ENCODE results near the gene RAD51B.

The RAD51B gene

DNA sequence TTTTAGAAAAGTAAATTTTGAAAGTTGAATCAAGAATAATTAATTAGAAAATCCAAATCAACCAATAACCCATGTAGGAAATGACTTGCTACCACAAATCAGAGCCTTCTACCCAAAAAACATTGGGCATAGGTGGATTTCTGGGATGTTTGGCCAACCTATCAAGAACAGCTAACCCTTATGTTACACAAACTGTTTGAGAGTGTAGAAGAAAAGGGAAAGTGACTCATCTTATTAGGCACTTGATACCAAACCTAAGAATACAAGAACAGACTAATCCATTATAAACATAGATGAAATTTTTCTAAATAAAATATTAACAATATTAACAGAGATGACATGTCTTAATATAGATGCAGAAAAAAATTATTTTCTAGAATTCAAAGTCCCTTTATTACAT, 712.9 kb downstream of the RAD51B start:
- no peak for TF ChIP-seq Cebpa-rat (IDR thresholded peaks at IDR 0.05)
- peaks cover 32 to 69% (median 53%) of the 10 kb centered on the region in 11 experiments for H3K9me3 ChIP-seq (replicated peaks in 1 of 11)
- no peak overlapping the region for H3K4me2 ChIP-seq
- H3K4me1 ChIP-seq: peaks cover 0 to 18% (median 0%) of the 10 kb centered on the region in 10 experiments; a peak in 8 of 20 replicates
- no peaks in the 10 kb centered on the region for H3K27me3 ChIP-seq
- H3K27ac ChIP-seq: no peak overlapping the region
- no peak overlapping the region for H3K4me3 ChIP-seq
- no peaks in the 10 kb centered on the region for H4K20me1 ChIP-seq
- peaks cover 0 to 15% (median 5%) of the 10 kb centered on the region in 11 experiments; a peak in 6 of 22 replicates for H3K36me3 ChIP-seq
- H3K9ac ChIP-seq: no peak overlapping the region

DNA sequence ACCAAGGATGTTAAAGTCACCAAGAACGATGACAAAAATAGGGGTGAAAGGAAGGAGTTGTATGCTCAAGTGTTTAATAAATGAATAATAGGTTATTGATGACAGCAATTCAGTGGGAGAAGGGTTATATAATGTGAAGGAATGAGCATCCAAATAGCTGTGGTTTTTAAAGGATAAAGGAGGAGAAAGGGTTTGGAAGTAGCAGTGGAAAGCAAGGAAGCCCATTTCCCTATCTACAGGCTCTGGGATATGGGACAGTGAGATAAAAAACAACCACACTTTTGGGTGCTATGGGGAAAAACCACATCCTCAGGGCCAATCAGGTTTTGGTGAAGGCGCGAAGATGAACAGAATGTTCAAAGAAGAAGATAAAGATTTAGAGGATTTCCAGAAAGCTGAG, 714.7 kb downstream of the RAD51B start:
- peaks cover 27 to 56% (median 44%) of the 10 kb centered on the region in 11 experiments for H3K9me3 ChIP-seq (replicated peaks in 1 of 11)
- H3K4me2 ChIP-seq: no peak overlapping the region
- no peak overlapping the region for H3K27ac ChIP-seq
- no peaks in the 10 kb centered on the region for H3K27me3 ChIP-seq
- no peak for TF ChIP-seq Cebpa-rat (IDR thresholded peaks at IDR 0.05)
- peaks cover 0 to 8% (median 0%) of the 10 kb centered on the region in 10 experiments; a peak in 1 of 20 replicates for H3K4me1 ChIP-seq
- peaks cover 0 to 10% (median 5%) of the 10 kb centered on the region in 11 experiments; a peak in 6 of 22 replicates for H3K36me3 ChIP-seq
- H3K9ac ChIP-seq: no peak overlapping the region
- H4K20me1 ChIP-seq: no peaks in the 10 kb centered on the region
- no peak overlapping the region for H3K4me3 ChIP-seq

DNA sequence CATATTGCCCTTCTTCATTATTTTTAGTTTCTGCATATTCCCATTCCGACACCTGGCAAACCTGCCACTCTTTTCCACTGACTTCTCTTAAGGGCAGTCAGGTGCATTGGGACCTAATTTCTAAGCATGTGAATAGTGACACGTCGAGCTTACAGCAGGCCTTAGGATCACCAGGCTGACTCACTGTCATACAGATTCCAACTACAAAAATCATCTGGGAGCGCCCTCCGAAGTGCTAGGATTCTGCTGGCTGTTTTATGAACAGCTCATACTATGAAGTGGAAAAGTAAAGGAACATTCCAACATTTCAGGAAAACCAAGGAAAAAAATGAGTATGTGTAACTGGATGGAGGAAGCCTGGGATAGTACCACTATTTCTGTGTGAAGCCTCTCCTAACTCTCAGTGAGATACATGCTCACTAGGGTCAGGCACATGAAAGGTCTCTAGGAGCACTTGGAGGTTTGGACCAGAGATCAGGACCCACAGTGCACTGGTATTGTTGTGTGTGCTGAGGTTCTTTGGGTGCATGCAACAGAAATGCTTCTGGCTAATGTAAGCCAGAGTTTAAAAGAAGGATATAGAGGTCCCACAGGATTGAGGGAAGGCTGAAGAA, 715.9 kb downstream of the RAD51B start:
- peaks cover 15 to 44% (median 31%) of the 10 kb centered on the region in 11 experiments for H3K9me3 ChIP-seq (replicated peaks in 1 of 11)
- peaks cover 0 to 6% (median under 1%) of the 10 kb centered on the region in 11 experiments; a peak in 3 of 22 replicates for H3K36me3 ChIP-seq
- no peaks in the 10 kb centered on the region for H4K20me1 ChIP-seq
- H3K4me2 ChIP-seq: no peak overlapping the region
- no peak overlapping the region for H3K4me3 ChIP-seq
- H3K9ac ChIP-seq: no peak overlapping the region
- no peak overlapping the region for H3K27ac ChIP-seq
- H3K4me1 ChIP-seq: peaks cover 0 to 8% (median 0%) of the 10 kb centered on the region in 10 experiments; a peak in 1 of 20 replicates
- H3K27me3 ChIP-seq: no peaks in the 10 kb centered on the region
- no peak for TF ChIP-seq Cebpa-rat (IDR thresholded peaks at IDR 0.05)

DNA sequence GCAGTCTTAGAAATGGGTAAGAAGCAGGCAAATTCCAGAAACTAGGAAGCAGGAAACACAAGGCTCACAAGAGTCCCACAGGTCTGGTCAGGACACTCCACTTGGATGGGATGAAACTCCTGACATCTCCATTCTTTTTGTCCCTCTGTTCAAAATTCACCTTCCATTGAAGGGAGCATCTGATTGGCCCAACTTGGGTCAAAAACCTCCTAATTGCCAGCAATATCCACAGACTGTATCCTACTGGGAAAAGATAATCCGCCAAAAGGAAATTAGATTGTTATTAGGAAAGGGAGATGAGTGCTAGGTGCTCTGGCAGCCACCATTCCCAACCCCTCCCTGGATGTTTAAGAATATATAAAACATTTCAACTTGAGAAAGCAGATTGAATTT, 716.4 kb downstream of the RAD51B start:
- TF ChIP-seq Cebpa-rat (IDR thresholded peaks at IDR 0.05): no peak
- Histone ChIP-seq H3K27me3 (no peaks in the 10 kb centered on the region), H3K4me3 (no peak overlapping the region), H3K4me1 (peaks cover 0 to 8% (median 0%) of the 10 kb centered on the region in 10 experiments; a peak in 1 of 20 replicates), H4K20me1 (no peaks in the 10 kb centered on the region), H3K9me3 (replicated peaks in 1 of 11) (peaks cover 10 to 40% (median 28%) of the 10 kb centered on the region in 11 experiments), H3K4me2 (no peak overlapping the region), H3K9ac (no peak overlapping the region), H3K27ac (no peak overlapping the region), H3K36me3 (peaks cover 0 to 6% (median 0%) of the 10 kb centered on the region in 11 experiments; a peak in 3 of 22 replicates)

GRCh38 chr14:68538639-68539038, 719.1 kb downstream of the RAD51B start:
- H3K4me1 ChIP-seq: peaks cover 0 to 16% (median 0%) of the 10 kb centered on the region in 10 experiments; a peak in 6 of 20 replicates
- TF ChIP-seq Cebpa-rat (IDR thresholded peaks at IDR 0.05): no peak
- no peaks in the 10 kb centered on the region for H3K27me3 ChIP-seq
- no peak overlapping the region for H3K4me2 ChIP-seq
- no peak overlapping the region for H3K27ac ChIP-seq
- no peaks in the 10 kb centered on the region for H3K36me3 ChIP-seq
- H3K9me3 ChIP-seq (replicated peaks in 1 of 11): peaks cover 0 to 33% (median 9%) of the 10 kb centered on the region in 11 experiments; a peak in 12 of 22 replicates
- H4K20me1 ChIP-seq: no peaks in the 10 kb centered on the region
- no peak overlapping the region for H3K4me3 ChIP-seq
- H3K9ac ChIP-seq: no peak overlapping the region

DNA sequence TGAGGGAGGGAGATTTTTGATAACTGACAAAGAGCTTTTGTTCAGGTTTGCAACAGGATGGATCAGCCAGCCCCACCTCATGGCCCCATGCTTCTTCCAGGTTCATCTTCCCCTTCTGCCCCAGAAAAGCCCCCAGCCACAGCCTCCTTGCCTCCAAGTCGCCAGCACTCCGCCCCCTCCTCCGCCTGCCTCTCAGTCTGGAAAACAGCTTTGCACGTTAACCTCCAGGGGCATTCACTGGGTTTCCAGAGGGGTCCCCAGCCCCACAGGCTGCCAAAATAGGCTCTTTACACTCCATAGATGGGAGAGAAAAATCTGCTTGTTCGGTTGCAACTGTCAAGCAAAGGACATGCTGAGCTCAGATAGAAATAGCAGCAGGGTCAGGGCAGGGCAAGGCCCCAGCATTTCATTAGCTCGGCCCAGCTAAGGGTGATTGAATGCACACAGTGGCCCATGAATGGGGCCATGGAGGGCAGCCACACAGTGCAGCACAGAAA, 719.7 kb downstream of the RAD51B start:
- no peak for TF ChIP-seq Cebpa-rat (IDR thresholded peaks at IDR 0.05)

DNA sequence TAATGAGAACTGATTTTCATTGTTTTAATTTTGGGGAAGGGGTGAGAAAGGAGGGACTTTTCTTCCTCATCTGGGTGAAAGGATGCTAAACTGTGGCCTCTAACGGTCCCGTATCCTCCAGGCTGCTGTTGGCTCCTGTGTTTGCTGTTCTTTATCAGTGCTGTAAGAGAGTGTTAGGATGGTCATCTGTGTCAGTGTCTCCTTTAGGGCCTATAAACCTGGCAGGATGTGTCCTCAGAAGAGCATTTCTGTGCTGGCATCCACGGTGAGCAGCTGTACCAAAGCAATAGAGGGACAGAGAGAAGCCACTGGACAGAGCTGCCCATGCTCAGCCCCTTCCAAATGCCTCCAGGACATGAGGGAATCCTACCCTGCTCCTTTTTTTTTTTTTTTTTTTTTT, 720.2 kb downstream of the RAD51B start:
- no peaks in the 10 kb centered on the region for H3K27me3 ChIP-seq
- peaks cover 0 to 34% (median 7%) of the 10 kb centered on the region in 11 experiments; a peak in 13 of 22 replicates for H3K9me3 ChIP-seq (replicated peaks in 1 of 11)
- H3K4me1 ChIP-seq: peaks cover 0 to 28% (median 0%) of the 10 kb centered on the region in 10 experiments; a peak in 7 of 20 replicates
- H3K4me2 ChIP-seq: no peak overlapping the region
- H4K20me1 ChIP-seq: no peaks in the 10 kb centered on the region
- H3K9ac ChIP-seq: no peak overlapping the region
- H3K4me3 ChIP-seq: no peak overlapping the region
- no peaks in the 10 kb centered on the region for H3K36me3 ChIP-seq
- H3K27ac ChIP-seq: no peak overlapping the region
- TF ChIP-seq Cebpa-rat (IDR thresholded peaks at IDR 0.05): no peak

More for the DNA sequence above, 719.7 kb downstream of the RAD51B start:
- Histone ChIP-seq H3K4me3 (no peak overlapping the region), H3K4me2 (no peak overlapping the region), H3K27ac (no peak overlapping the region), H3K9me3 (replicated peaks in 1 of 11) (peaks cover 0 to 34% (median 7%) of the 10 kb centered on the region in 11 experiments; a peak in 13 of 22 replicates), H3K4me1 (peaks cover 0 to 23% (median 0%) of the 10 kb centered on the region in 10 experiments; a peak in 6 of 20 replicates), H3K36me3 (no peaks in the 10 kb centered on the region), H3K27me3 (no peaks in the 10 kb centered on the region), H3K9ac (no peak overlapping the region), H4K20me1 (no peaks in the 10 kb centered on the region)

- Histone ChIP-seq H3K9ac (no peak overlapping the region), H4K20me1 (no peaks in the 10 kb centered on the region), H3K4me3 (no peak overlapping the region), H3K4me2 (no peak overlapping the region), H3K36me3 (no peaks in the 10 kb centered on the region), H3K9me3 (replicated peaks in 1 of 11) (peaks cover 0 to 26% (median 7%) of the 10 kb centered on the region in 11 experiments; a peak in 12 of 22 replicates), H3K4me1 (peaks cover 7 to 43% (median 12%) of the 10 kb centered on the region in 10 experiments; a peak in 17 of 20 replicates), H3K27me3 (no peaks in the 10 kb centered on the region), H3K27ac (no peak overlapping the region)
- no peak for TF ChIP-seq Cebpa-rat (IDR thresholded peaks at IDR 0.05)
Observed at GRCh38 chr14:68541178-68541896, 721.8 kb downstream of the RAD51B start.

GRCh38 chr14:68542346-68542745, 722.8 kb downstream of the RAD51B start:
- peaks cover 11 to 53% (median 14%) of the 10 kb centered on the region in 10 experiments; a peak in 19 of 20 replicates for H3K4me1 ChIP-seq
- no peak overlapping the region for H3K4me2 ChIP-seq
- H4K20me1 ChIP-seq: no peaks in the 10 kb centered on the region
- H3K27ac ChIP-seq: no peak overlapping the region
- TF ChIP-seq Cebpa-rat (IDR thresholded peaks at IDR 0.05): no peak
- H3K9me3 ChIP-seq (replicated peaks in 1 of 11): peaks cover 0 to 23% (median 6%) of the 10 kb centered on the region in 11 experiments; a peak in 11 of 22 replicates
- no peaks in the 10 kb centered on the region for H3K27me3 ChIP-seq
- H3K4me3 ChIP-seq: no peak overlapping the region
- H3K36me3 ChIP-seq: no peaks in the 10 kb centered on the region
- H3K9ac ChIP-seq: no peak overlapping the region
